Measurements from ENCODE around the gene AP1G2. TPM values are rescaled to one million over a fixed set of nuclear protein-coding genes. Genes with fewer than 3 reads are reported as not detected.
"Not testable (repeated sequence)": the region's sequence is repeated elsewhere in the genome, so short reads cannot be mapped to it uniquely, and the experiment has no call there.

Gene AP1G2
- polyA plus RNA-seq, 1 donor (not counting 4 experiments of a cell fraction or from before 2014, with no cell fraction given), result 119 TPM

DNA sequence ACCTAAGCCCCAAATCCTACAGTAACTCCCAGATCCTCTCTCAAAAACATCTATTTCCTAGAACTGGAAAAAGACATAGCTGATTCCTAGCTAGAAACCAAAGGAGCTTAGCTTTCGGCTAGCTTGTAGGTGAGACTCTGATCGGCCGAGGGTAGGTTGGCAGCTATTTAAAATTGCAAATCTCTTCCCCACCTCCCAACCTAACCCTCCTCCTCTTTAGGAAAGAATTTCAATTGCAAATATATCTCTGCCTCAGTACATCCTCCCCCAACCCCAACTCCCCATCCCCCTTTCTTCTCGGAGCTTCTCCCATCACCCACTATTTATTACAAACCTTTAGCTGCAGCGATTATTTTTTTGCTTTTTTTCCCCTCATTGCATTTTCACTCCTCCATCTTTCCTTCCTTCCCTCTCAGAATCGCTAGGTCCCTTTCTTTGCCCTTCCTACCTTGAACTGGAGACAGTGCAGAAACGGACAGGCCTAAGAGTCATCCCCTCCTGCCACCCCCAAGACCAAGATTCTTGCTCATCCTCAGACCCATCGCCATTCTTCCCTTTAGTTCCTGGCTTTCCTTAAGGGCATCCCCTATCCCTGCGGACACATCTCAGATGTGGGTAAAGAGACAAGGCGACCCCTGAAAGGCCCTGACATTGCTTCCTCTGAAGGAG is 29.4 kb downstream of the AP1G2 start:
- DNase-seq (ENCODE audit: low read depth, low spot score), result no peak
- Histone ChIP-seq H3K4me1 (ENCODE audit: control insufficient read depth, extremely low read depth, insufficient read depth, low read length) (no peaks in the 10 kb centered on the region), H4K20me1 (ENCODE audit: control insufficient read depth, extremely low read depth, insufficient read depth, low read length) (no peaks in the 10 kb centered on the region), H3K9me3 (ENCODE audit: control insufficient read depth, low read depth, low read length) (no peaks in the 10 kb centered on the region), H3K4me3 (ENCODE audit: control insufficient read depth in 2 of 3, extremely low read depth in 1 of 3, insufficient read depth in 2 of 3, low read depth in 1 of 3, low read length in 3 of 3) (no peak overlapping the region), H3K27ac (ENCODE audit: control insufficient read depth, insufficient read depth, low read length) (no peak overlapping the region), H3K9ac (ENCODE audit: control insufficient read depth, extremely low read depth, insufficient read depth, low read length) (no peak overlapping the region), H3K79me2 (ENCODE audit: control insufficient read depth, insufficient read depth, low read length) (no peaks in the 10 kb centered on the region), H2AFZ (ENCODE audit: control insufficient read depth, low read length) (no peak overlapping the region), H3K9me1 (ENCODE audit: control insufficient read depth, extremely low read depth, insufficient read depth, low read length) (no peaks in the 10 kb centered on the region), H3K4me2 (ENCODE audit: control insufficient read depth, extremely low read depth, insufficient read depth, low read depth, low read length) (no peak overlapping the region), H3K36me3 (ENCODE audit: control insufficient read depth in 2 of 2, extremely low read depth in 1 of 2, insufficient read depth in 2 of 2, low read length in 2 of 2) (no peaks in the 10 kb centered on the region), H3K27me3 (ENCODE audit: control insufficient read depth, extremely low read depth, insufficient read depth, low read length) (no peaks in the 10 kb centered on the region)
- FAIRE-seq, result no peak
- dilution Hi-C loops (cut with MboI; ENCODE audit: extremely low pct_ligation_motif_present, low sequenced_read_pairs), result no loop called here
- no peak for TF ChIP-seq EZH2 (IDR thresholded peaks at IDR 0.05; ENCODE audit: low read length)
- TF ChIP-seq, protein P1, sequence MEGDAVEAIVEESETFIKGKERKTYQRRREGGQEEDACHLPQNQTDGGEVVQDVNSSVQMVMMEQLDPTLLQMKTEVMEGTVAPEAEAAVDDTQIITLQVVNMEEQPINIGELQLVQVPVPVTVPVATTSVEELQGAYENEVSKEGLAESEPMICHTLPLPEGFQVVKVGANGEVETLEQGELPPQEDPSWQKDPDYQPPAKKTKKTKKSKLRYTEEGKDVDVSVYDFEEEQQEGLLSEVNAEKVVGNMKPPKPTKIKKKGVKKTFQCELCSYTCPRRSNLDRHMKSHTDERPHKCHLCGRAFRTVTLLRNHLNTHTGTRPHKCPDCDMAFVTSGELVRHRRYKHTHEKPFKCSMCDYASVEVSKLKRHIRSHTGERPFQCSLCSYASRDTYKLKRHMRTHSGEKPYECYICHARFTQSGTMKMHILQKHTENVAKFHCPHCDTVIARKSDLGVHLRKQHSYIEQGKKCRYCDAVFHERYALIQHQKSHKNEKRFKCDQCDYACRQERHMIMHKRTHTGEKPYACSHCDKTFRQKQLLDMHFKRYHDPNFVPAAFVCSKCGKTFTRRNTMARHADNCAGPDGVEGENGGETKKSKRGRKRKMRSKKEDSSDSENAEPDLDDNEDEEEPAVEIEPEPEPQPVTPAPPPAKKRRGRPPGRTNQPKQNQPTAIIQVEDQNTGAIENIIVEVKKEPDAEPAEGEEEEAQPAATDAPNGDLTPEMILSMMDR (optimal IDR thresholded peaks at IDR 0.05 in 1 of 3, IDR thresholded peaks at IDR 0.05 in 1 of 3, conservative IDR thresholded peaks at IDR 0.05 in 1 of 3; ENCODE audit: extremely low read depth in 1 of 3, insufficient read depth in 2 of 3, low read length in 3 of 3), result no peak

DNA sequence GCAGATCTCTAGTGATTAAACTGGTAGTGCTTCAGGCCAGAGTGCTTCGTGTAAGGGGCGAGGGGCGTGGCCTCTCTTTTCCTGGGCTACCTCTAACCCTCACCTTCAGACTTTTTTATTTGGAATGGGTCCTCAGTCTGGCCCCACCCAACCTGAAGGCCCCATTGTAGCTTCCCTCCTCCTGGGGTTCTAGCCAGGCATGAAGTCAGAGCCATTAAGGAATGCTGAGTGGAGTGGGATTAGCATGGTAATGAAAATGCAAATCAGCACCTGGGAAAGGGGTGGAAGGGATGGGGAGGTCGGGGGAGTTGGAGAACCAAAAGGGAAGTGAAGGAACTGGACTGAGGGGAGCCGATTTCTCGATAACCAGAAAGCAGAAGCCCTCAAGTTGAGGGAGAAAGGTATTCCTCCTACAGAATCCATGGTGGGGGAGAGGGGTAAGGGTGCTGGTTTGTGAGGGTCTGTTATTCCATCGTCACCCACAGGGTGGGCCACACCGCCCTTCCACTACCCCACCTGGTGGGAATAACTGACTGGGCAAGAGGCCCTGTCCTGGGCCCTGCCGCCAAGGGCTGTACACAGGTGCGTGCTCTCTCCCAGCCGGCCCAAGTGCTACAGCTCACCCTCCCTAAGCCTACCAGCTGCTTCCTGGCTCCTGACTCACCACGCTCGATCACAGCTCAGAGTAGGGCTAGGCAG is 30.1 kb downstream of the AP1G2 start:
- no peak overlapping the region for H3K9ac ChIP-seq (ENCODE audit: control insufficient read depth, extremely low read depth, insufficient read depth, low read length)
- no peaks in the 10 kb centered on the region for H3K79me2 ChIP-seq (ENCODE audit: control insufficient read depth, insufficient read depth, low read length)
- no peak overlapping the region for H3K27ac ChIP-seq (ENCODE audit: control insufficient read depth, insufficient read depth, low read length)
- H3K4me3 ChIP-seq (ENCODE audit: control insufficient read depth in 2 of 3, extremely low read depth in 1 of 3, insufficient read depth in 2 of 3, low read depth in 1 of 3, low read length in 3 of 3), result no peak overlapping the region
- FAIRE-seq (no peak), DNase-seq (ENCODE audit: low read depth, low spot score) (no peak)
- no peaks in the 10 kb centered on the region for H3K9me1 ChIP-seq (ENCODE audit: control insufficient read depth, extremely low read depth, insufficient read depth, low read length)
- H2AFZ ChIP-seq (ENCODE audit: control insufficient read depth, low read length), result no peak overlapping the region
- dilution Hi-C loops (cut with MboI; ENCODE audit: extremely low pct_ligation_motif_present, low sequenced_read_pairs), result no loop called here
- no peak overlapping the region for H3K4me2 ChIP-seq (ENCODE audit: control insufficient read depth, extremely low read depth, insufficient read depth, low read depth, low read length)
- no peaks in the 10 kb centered on the region for H3K36me3 ChIP-seq (ENCODE audit: control insufficient read depth in 2 of 2, extremely low read depth in 1 of 2, insufficient read depth in 2 of 2, low read length in 2 of 2)
- H3K4me1 ChIP-seq (ENCODE audit: control insufficient read depth, extremely low read depth, insufficient read depth, low read length), result no peaks in the 10 kb centered on the region
- H3K27me3 ChIP-seq (ENCODE audit: control insufficient read depth, extremely low read depth, insufficient read depth, low read length), result no peaks in the 10 kb centered on the region
- no peaks in the 10 kb centered on the region for H4K20me1 ChIP-seq (ENCODE audit: control insufficient read depth, extremely low read depth, insufficient read depth, low read length)
- TF ChIP-seq, protein P1 (optimal IDR thresholded peaks at IDR 0.05 in 1 of 3, IDR thresholded peaks at IDR 0.05 in 1 of 3, conservative IDR thresholded peaks at IDR 0.05 in 1 of 3; ENCODE audit: extremely low read depth in 1 of 3, insufficient read depth in 2 of 3, low read length in 3 of 3), result no peak
- TF ChIP-seq EZH2 (IDR thresholded peaks at IDR 0.05; ENCODE audit: low read length), result no peak
- H3K9me3 ChIP-seq (ENCODE audit: control insufficient read depth, low read depth, low read length), result no peaks in the 10 kb centered on the region

DNA sequence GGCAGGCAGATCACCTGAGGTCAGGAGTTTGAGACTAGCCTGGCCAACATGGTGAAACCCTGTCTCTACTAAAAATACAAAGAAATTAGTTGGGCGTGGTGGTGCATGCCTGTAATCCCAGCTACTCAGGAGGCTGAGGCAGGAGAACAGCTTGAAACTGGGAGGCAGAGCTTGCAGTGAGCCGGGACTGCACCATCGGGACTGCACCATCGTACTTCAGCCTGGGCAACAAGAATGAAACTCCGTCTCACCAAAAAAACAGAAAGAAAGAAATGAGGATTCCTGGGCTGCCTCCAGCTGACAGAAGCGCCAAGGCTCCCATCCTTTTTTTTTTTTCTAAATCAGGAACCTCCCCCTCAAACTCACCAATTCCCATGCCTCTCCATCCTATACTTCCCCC is 30.7 kb downstream of the AP1G2 start:
- H3K79me2 ChIP-seq (ENCODE audit: control insufficient read depth, insufficient read depth, low read length); H3K36me3 ChIP-seq (ENCODE audit: control insufficient read depth in 2 of 2, extremely low read depth in 1 of 2, insufficient read depth in 2 of 2, low read length in 2 of 2); H3K9me1 ChIP-seq (ENCODE audit: control insufficient read depth, extremely low read depth, insufficient read depth, low read length); H3K9me3 ChIP-seq (ENCODE audit: control insufficient read depth, low read depth, low read length); H3K27ac ChIP-seq (ENCODE audit: control insufficient read depth, insufficient read depth, low read length); H3K4me2 ChIP-seq (ENCODE audit: control insufficient read depth, extremely low read depth, insufficient read depth, low read depth, low read length); DNase-seq (ENCODE audit: low read depth, low spot score); H3K4me3 ChIP-seq (ENCODE audit: control insufficient read depth in 2 of 3, extremely low read depth in 1 of 3, insufficient read depth in 2 of 3, low read depth in 1 of 3, low read length in 3 of 3); H3K27me3 ChIP-seq (ENCODE audit: control insufficient read depth, extremely low read depth, insufficient read depth, low read length); H4K20me1 ChIP-seq (ENCODE audit: control insufficient read depth, extremely low read depth, insufficient read depth, low read length); dilution Hi-C loops (cut with MboI; ENCODE audit: extremely low pct_ligation_motif_present, low sequenced_read_pairs); FAIRE-seq; H3K9ac ChIP-seq (ENCODE audit: control insufficient read depth, extremely low read depth, insufficient read depth, low read length); H2AFZ ChIP-seq (ENCODE audit: control insufficient read depth, low read length); H3K4me1 ChIP-seq (ENCODE audit: control insufficient read depth, extremely low read depth, insufficient read depth, low read length): not testable (repeated sequence)

All from keratinocyte (primary cell).